Left ventricle myocardium inferior (tissue), 1 donor: Measurements from ENCODE around the gene R3HDM2. TPM values are rescaled to one million over a fixed set of nuclear protein-coding genes. Genes with fewer than 3 reads are reported as not detected.

ENCODE experiments used
- DNase-seq: peaks from one replicate; pipeline ENCODE4 v3.0.0-alpha.2; 2020
- H3K27ac ChIP-seq: fragments of 200-600 bp; replicated peaks from 2 replicates; pipeline ENCODE4 v1.8.0; 2021
- H3K27me3 ChIP-seq: fragments of 200-600 bp; 2 replicates; pipeline ENCODE4 v1.8.0; 2021; ENCODE audit warnings: low read depth
- H3K36me3 ChIP-seq: fragments of 200-600 bp; 2 replicates; pipeline ENCODE4 v1.8.0; 2021
- H3K4me1 ChIP-seq: fragments of 200-600 bp; 2 replicates; pipeline ENCODE4 v1.8.0; 2021
- H3K4me3 ChIP-seq: fragments of 200-600 bp; 2 replicates; pipeline ENCODE4 v1.8.0; 2021; ENCODE audit warnings: mild to moderate bottlenecking, moderate library complexity
- H3K9me3 ChIP-seq: fragments of 200-600 bp; replicated peaks from 2 replicates; pipeline ENCODE4 v1.8.0; 2021
- intact Hi-C: fragments of 100-400 bp; cut with micrococcal nuclease; formaldehyde crosslinking; loops from one replicate; pipeline ENCODE4 v1.11.0; 2022
- total RNA-seq: library from RNA; stranded (reverse); fragmentation: NEBNext Ultra II Directional; extraction: Animal tissue kit (Norgen Biotek cat#: 25700); gene quantifications from one replicate; pipeline ENCODE4 v1.2.1, GENCODE V29; 2021
- TF ChIP-seq, protein P1 (sequence below): fragments of 200-600 bp; IDR thresholded peaks from 2 replicates; pipeline ENCODE4 v1.8.0; 2021; ENCODE audit warnings: antibody characterized with exemption, mild to moderate bottlenecking, borderline replicate concordance
- donor health status: DM: no; HTN: yes; CAD: no; lungs with severe emphysema.

The R3HDM2 gene
- total RNA-seq, 1 donor from 2014 or later, result 63.1 TPM

DNA sequence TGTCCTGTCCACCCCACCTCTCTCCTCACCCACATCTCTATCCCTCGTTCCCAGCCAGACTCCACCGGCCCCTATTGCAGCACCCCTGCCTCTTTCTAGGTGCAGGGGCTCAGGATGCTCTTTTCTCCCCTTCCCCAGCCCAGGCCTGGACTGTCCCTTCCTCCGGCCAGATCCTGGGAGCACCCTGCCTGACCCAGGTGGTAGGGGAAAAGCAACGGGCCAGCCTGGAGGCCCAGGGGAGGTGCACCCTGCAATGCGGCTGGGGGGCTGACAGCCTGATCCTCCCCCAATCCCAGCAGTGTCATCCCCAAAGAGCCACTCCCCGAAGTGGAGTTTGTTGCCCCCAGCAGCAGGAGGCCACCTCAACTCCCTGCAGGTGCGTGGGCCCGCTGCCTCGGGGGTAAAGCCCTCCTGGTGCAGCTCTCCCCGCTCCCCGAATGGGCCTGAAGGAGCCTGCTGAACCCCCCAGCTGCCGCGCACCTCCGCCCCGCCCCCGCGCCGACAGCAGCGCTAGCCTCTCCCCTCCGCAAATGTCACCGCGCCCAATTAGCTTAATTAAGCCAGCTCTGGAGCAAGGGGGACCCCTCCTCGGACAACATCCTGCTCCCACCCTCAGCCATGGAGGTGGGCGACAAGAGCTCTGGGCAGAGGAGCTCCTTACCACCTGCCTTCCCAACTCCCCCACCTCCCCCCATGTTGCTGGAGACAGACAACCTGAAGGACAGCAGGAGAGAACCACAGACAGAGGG lies 209.5 kb downstream of the R3HDM2 start:
- H3K27me3 ChIP-seq, result peaks cover 99% of the 10 kb centered on the region
- H3K27ac ChIP-seq, result no peak overlapping the region

DNA sequence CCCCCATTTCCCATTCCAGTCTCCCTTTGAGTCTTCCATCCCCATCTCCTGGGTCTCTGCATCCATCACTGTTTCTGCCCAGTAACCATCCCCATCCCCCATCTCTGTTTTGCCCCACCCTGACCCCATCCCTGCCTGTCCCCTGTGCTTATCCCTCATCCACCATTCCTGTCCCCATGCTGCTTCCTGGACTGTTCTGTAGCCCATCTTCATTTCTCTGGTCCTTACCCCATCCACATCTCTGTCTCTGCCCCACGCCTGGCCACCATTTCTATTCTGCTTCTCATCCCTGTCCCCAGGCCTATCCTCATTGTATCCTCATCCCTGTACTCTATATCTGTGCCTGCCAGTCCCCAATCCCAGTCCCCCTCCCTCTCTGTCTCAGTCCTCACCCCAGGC lies 210.1 kb downstream of the R3HDM2 start:
- H3K4me3 ChIP-seq, result no peak overlapping the region
- intact Hi-C loops, result no loop called here
- peaks cover 27% of the 10 kb centered on the region for H3K4me1 ChIP-seq
- no peak overlapping the region for H3K27ac ChIP-seq
- DNase-seq, result no peak
- peaks cover 99% of the 10 kb centered on the region for H3K27me3 ChIP-seq
- TF ChIP-seq, protein P1, sequence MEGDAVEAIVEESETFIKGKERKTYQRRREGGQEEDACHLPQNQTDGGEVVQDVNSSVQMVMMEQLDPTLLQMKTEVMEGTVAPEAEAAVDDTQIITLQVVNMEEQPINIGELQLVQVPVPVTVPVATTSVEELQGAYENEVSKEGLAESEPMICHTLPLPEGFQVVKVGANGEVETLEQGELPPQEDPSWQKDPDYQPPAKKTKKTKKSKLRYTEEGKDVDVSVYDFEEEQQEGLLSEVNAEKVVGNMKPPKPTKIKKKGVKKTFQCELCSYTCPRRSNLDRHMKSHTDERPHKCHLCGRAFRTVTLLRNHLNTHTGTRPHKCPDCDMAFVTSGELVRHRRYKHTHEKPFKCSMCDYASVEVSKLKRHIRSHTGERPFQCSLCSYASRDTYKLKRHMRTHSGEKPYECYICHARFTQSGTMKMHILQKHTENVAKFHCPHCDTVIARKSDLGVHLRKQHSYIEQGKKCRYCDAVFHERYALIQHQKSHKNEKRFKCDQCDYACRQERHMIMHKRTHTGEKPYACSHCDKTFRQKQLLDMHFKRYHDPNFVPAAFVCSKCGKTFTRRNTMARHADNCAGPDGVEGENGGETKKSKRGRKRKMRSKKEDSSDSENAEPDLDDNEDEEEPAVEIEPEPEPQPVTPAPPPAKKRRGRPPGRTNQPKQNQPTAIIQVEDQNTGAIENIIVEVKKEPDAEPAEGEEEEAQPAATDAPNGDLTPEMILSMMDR, result no peak
- H3K9me3 ChIP-seq, result no peaks in the 10 kb centered on the region
- no peaks in the 10 kb centered on the region for H3K36me3 ChIP-seq

More for the DNA sequence above, 209.5 kb downstream of the R3HDM2 start:
- TF ChIP-seq, protein P1, result no peak
- Histone ChIP-seq H3K4me3 (no peak overlapping the region), H3K36me3 (no peaks in the 10 kb centered on the region), H3K9me3 (no peaks in the 10 kb centered on the region), H3K4me1 (peaks cover 22% of the 10 kb centered on the region)
- intact Hi-C loops, result no loop called here
- DNase-seq, result no peak

GRCh38 chr12:57219993-57220754 lies 210.7 kb downstream of the R3HDM2 start:
- Histone ChIP-seq H3K9me3 (no peaks in the 10 kb centered on the region), H3K4me3 (no peak overlapping the region), H3K4me1 (peaks cover 27% of the 10 kb centered on the region), H3K27me3 (peaks cover 99% of the 10 kb centered on the region), H3K27ac (no peak overlapping the region), H3K36me3 (no peaks in the 10 kb centered on the region)
- no peak for DNase-seq
- TF ChIP-seq, protein P1, result no peak
- intact Hi-C loops, result no loop called here

DNA sequence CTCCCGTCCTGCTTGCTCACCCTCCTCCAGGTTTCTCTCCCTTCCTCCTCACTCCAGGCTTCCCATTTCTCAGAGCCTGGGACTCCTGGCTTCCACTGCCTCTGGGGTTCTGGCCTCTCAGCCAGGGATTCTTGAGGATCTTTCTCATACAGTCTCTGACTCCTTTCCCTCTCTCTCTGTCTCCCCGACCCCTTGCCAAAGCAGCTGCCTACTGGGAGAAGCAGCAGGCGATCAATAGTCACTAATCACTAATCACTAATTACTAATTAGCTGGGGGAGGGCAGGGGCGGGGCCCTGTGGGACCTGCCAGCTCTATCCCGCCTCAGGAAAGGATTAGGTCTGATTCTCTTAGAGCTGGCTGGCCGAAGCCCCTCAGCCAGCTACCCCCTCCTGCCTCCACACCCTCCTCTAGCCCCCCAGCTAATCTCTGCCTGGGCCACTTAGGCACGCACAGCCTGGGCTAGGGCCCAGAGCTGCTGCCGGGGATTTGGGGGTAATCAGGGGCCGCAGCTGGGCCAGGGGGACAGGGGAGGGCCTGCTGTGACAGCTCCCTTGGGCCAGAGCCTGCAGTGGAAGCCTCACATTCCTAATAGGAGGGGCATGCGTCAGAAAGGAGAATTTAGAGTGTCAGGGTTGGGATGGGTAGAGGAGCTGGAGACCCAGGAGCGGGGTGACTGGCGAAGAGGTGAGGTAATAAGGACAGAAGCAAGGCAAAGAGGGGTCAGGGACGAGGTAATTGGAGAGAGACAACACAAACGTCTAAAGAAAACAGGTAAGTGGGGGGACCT lies 211.4 kb downstream of the R3HDM2 start:
- peaks cover 99% of the 10 kb centered on the region for H3K27me3 ChIP-seq
- no peak overlapping the region for H3K4me3 ChIP-seq
- no peaks in the 10 kb centered on the region for H3K36me3 ChIP-seq
- intact Hi-C loops, result no loop called here
- no peak overlapping the region for H3K27ac ChIP-seq
- DNase-seq, result no peak
- no peaks in the 10 kb centered on the region for H3K9me3 ChIP-seq
- TF ChIP-seq, protein P1, result no peak
- peaks cover 31% of the 10 kb centered on the region for H3K4me1 ChIP-seq
